Subcutaneous abdominal adipose tissue (tissue), 5 donors: ENCODE data around the gene OR8H2.
"Not testable (repeated sequence)": the region's sequence is repeated elsewhere in the genome, so short reads cannot be mapped to it uniquely, and the experiment has no call there.

ENCODE experiments used
- H3K27ac ChIP-seq: one replicate; pipeline ENCODE4 v1.7.0; 2013; ENCODE audit warnings: low read depth, mild to moderate bottlenecking, inconsistent platforms, low read length, moderate library complexity
- H3K27me3 ChIP-seq, 5 donors: one replicate each; pipeline ENCODE4 v1.7.0; 2013; ENCODE audit warnings: low read length in 5 of 5, inconsistent platforms in 1 of 5; ENCODE audit not compliant: control insufficient read depth in 5 of 5, insufficient read depth in 4 of 5
- H3K36me3 ChIP-seq, 5 donors: one replicate each; pipeline ENCODE4 v1.7.0; 2013; ENCODE audit warnings: low read length in 5 of 5; ENCODE audit not compliant: control insufficient read depth in 5 of 5, insufficient read depth in 5 of 5
- H3K4me1 ChIP-seq, 5 donors: one replicate each; pipeline ENCODE4 v1.7.0; 2013; ENCODE audit warnings: low read length in 5 of 5, mild to moderate bottlenecking in 3 of 5, moderate library complexity in 1 of 5; ENCODE audit not compliant: control insufficient read depth in 5 of 5, insufficient read depth in 5 of 5
- H3K4me3 ChIP-seq, 5 donors: one replicate each; pipeline ENCODE4 v1.7.0; 2013; ENCODE audit warnings: low read length in 5 of 5, low read depth in 1 of 5
- H3K9ac ChIP-seq, 5 donors: one replicate each; pipeline ENCODE4 v1.7.0; 2013; ENCODE audit warnings: low read length in 5 of 5, mild to moderate bottlenecking in 4 of 5, moderate library complexity in 3 of 5
- H3K9me3 ChIP-seq, 5 donors: one replicate each; pipeline ENCODE4 v1.7.0; 2013; ENCODE audit warnings: low read length in 5 of 5; ENCODE audit not compliant: control insufficient read depth in 5 of 5
- donor health status: healthy.
- donor health status: healthy.
- donor health status: healthy.
- donor health status: healthy.
- donor health status: healthy.

Gene OR8H2, protein sequence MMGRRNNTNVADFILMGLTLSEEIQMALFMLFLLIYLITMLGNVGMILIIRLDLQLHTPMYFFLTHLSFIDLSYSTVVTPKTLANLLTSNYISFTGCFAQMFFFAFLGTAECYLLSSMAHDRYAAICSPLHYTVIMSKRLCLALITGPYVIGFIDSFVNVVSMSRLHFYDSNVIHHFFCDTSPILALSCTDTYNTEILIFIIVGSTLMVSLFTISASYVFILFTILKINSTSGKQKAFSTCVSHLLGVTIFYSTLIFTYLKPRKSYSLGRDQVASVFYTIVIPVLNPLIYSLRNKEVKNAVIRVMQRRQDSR

DNA sequence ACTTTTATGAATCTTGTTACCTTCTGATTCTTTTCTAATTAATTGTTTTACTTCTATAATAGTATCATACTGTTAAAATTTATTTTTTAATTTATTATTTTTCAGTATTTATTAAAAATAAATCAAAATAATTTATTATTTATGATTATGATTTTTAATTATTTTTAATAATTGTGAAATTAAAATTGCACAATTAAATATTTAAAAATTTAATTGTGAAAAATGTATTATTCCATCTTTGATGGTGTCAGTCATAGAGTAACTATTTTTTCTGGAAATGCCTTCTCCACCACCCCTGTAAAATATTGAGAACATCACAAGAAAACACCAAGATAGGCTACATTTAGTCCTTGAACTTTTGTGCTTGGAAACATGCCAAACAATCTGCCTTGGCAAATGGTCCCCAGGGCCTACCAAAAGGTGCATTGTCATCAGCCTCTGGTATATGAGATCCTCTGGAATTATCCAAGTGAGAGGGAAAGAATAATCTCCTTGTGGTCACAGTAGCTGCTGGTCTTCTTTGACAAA, at the start of gene OR8H2:
OR8H2 (plus strand) TSS at position 478 of the 528 bp plus-strand sequence. CDS start 1,356 bp downstream, outside the sequence.
- Histone ChIP-seq H3K36me3 (no peaks in the 10 kb centered on the region), H3K9me3 (no peaks in the 10 kb centered on the region)

DNA sequence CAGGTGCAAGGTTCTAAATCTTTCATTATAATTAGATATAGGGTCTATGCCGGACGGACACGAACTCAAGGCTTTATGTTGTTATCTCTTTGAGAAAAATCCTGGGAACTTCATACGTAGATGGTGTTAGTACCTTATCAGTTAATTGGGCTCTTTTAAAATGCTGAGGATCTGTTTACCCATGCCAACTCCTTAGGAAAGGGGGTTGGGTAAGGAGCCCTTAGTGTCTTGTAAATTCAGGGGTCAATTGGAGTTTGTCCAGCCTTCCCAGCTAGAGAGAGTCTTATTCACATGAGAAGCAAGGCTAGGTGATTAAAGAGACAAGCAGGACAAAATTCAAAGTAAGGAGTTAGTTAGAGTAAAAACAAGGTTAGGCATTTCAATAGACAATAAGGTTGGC, 47.1 kb upstream of the OR8H2 start:
- H3K4me1 ChIP-seq, H3K4me3 ChIP-seq, H3K36me3 ChIP-seq, H3K9me3 ChIP-seq, H3K27ac ChIP-seq, H3K27me3 ChIP-seq, H3K9ac ChIP-seq: not testable (repeated sequence)

More for the DNA sequence above, at the start of gene OR8H2:
- Histone ChIP-seq H3K27me3 (no peaks in the 10 kb centered on the region), H3K4me1 (no peaks in the 10 kb centered on the region), H3K4me3 (no peak within 1 kb of the TSS), H3K27ac (no peak within 1 kb of the TSS), H3K9ac (no peak within 1 kb of the TSS)

DNA sequence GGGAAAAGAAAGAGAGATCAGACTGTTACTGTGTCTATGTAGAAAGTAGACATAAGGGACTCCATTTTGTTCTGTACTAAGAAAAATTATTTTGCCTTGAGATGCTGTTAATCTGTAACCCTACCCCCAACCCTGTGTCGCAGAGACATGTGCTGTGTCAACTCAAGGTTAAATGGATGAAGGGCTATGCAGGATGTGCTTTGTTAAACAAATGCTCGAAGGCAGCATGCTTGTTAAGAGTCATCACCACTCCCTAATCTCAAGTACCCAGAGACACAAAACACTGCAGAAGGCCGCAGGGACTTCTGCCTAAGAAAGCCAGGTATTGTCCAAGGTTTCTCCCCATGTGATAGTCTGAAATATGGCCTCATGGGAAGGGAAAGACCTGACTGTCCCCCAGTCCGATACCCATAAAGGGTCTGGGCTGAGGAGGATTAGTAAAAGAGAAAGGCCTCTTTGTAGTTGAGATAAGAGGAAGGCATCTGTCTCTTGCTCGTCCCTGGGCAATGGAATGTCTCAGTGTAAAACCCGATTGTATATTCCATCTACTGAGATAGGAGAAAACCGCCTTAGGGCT, 45.7 kb upstream of the OR8H2 start:
- H3K4me1 ChIP-seq, H3K9ac ChIP-seq, H3K27ac ChIP-seq, H3K36me3 ChIP-seq, H3K27me3 ChIP-seq, H3K9me3 ChIP-seq, H3K4me3 ChIP-seq: not testable (repeated sequence)

DNA sequence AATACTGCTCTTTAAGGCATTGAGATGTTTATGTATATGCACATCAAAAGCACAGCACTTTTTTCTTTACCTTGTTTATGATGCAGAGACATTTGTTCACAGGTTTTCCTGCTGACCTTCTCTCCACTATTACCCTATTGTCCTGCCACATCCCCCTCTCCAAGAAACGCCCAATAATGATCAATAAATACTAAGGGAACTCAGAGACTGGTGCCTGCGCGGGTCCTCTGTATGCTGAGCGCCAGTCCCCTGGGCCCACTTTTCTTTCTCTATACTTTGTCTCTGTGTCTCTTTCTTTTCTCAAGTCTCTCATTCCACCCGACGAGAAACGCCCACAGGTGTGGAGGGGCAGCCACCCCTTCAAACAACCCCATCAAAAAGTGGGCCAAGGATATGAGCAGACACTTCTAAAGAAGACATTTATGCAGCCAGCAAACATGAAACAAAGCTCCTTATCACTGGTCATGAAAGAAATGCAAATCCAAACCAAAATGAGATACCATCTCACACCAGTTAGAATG, 45.2 kb upstream of the OR8H2 start:
- H3K4me3 ChIP-seq, H3K36me3 ChIP-seq, H3K27ac ChIP-seq, H3K9me3 ChIP-seq, H3K9ac ChIP-seq, H3K4me1 ChIP-seq, H3K27me3 ChIP-seq: not testable (repeated sequence)

DNA sequence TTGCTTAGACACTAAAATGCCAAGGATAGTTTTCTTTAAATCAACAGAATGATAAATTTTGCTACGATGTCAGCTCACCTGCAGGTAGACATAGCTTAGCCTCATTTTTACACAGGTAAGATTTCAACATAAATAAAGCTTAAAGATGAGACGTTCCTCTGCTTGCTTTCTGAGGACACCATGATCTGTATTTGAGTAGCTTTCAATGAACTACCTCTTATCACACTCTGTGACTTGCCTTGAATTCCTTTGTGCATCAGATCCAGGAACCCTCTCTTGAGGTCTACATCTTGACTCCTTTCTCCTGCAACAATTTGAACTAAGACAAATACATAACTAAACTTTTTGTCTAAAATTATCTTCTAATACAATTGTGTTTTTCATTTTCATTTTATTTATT, 36.5 kb upstream of the OR8H2 start:
- no peak overlapping the region for H3K9ac ChIP-seq
- H3K27me3 ChIP-seq = no peaks in the 10 kb centered on the region
- no peak overlapping the region for H3K4me3 ChIP-seq
- H3K36me3 ChIP-seq = no peaks in the 10 kb centered on the region
- no peak overlapping the region for H3K27ac ChIP-seq
- no peaks in the 10 kb centered on the region for H3K4me1 ChIP-seq
- no peaks in the 10 kb centered on the region for H3K9me3 ChIP-seq

DNA sequence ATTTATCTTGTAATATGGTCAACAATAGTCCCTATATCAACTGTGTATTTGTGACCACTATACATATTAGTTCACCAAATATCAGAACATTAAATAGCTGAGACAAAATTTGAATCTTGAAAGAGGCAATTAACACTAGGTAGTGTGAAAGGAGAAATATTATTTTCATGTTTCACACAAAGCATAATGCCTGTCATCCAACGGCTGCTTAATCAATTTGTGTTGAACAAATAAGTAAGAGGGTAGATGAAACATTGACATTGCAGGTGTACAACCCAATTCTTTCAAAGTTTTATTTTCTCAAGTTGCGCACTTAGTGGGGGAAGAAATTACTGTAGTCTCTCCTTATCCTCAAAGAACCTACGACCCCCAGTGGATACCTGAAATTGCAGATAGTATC, 13.8 kb upstream of the OR8H2 start:
- no peaks in the 10 kb centered on the region for H3K4me1 ChIP-seq
- no peak overlapping the region for H3K9ac ChIP-seq
- H3K27ac ChIP-seq = no peak overlapping the region
- H3K9me3 ChIP-seq = no peaks in the 10 kb centered on the region
- no peaks in the 10 kb centered on the region for H3K27me3 ChIP-seq
- no peaks in the 10 kb centered on the region for H3K36me3 ChIP-seq
- H3K4me3 ChIP-seq = no peak overlapping the region

DNA sequence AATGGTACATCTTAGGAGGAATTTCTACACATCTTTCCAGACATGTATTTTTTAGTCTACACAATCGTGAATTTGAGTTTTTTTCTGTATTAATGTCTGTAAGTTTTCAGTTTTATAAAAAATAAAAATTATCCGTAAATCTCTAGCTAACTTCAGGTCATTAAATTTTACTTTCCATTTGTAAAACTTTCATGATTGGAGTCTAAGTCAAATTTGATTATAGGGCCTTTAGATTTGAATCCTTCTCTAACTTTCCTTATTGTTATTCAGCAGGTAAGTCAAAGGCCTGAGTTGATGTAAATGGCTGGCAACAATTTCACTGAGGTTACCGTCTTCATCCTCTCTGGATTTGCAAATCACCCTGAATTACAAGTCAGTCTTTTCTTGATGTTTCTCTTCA, 10.5 kb upstream of the OR8H2 start, which contains the start of gene OR8I2:
OR8I2 (plus strand) TSS at position 301 of the 400 bp plus-strand sequence; CDS start at position 301, 0 bp downstream.
- no peaks in the 10 kb centered on the region for H3K27me3 ChIP-seq
- H3K9ac ChIP-seq = no peak within 1 kb of the TSS
- H3K4me1 ChIP-seq = no peaks in the 10 kb centered on the region
- no peak within 1 kb of the TSS for H3K27ac ChIP-seq
- no peaks in the 10 kb centered on the region for H3K36me3 ChIP-seq
- no peaks in the 10 kb centered on the region for H3K9me3 ChIP-seq
- no peak within 1 kb of the TSS for H3K4me3 ChIP-seq

DNA sequence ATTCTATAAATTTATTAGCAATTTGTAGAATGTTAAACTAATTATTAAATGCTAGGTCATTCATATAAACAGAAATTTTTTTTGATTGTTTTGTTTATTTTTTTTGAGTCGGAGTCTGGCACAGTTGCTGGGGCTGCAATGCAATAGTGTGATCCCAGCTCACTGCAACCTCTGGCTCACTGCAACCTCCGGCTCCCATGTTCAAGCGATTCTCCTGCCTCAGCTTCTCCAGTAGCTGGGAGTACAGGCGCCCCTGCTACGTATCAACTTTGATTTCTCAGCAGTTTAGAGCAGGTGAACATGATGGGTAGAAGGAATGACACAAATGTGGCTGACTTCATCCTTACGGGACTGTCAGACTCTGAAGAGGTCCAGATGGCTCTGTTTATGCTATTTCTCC, 18.6 kb downstream of the OR8H2 start, which contains the start of gene OR8H3:
OR8H3 (plus strand) TSS at position 301 of the 400 bp plus-strand sequence; CDS start at position 301, 0 bp downstream.
- H3K9me3 ChIP-seq = no peaks in the 10 kb centered on the region
- H3K36me3 ChIP-seq = no peaks in the 10 kb centered on the region
- no peaks in the 10 kb centered on the region for H3K27me3 ChIP-seq
- no peak within 1 kb of the TSS for H3K4me3 ChIP-seq
- H3K4me1 ChIP-seq = no peaks in the 10 kb centered on the region
- no peak within 1 kb of the TSS for H3K27ac ChIP-seq
- H3K9ac ChIP-seq = no peak within 1 kb of the TSS

DNA sequence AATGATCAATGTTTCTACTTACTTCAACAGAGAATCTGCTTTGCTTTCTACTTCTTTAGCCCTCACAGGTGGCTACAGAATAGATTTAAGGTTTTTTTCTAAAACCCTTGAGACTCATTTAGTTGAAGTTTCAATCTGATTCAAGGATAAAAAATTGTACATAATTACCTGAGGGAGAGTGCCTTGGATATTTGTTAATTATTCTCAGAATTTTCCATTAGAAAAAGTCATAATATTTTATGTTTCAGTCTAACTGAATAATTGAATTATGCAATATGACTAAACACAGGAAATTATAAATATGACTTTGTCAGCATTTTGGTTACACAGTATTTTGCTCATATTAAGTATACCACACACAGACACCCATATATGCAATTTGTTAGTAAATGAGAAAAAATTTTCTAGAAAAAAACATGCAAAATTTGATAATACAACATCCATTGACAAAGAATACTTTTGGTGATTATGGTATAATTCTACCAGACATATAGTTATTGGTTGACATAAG, 36.7 kb downstream of the OR8H2 start, which contains the start of gene OR8J3:
OR8J3 (minus strand) TSS at position 51 of the 511 bp plus-strand sequence. CDS start 2,483 bp downstream, outside the sequence.
- H3K36me3 ChIP-seq = no peaks in the 10 kb centered on the region
- H3K9ac ChIP-seq = no peak within 1 kb of the TSS
- H3K4me3 ChIP-seq = no peak within 1 kb of the TSS
- H3K27ac ChIP-seq = no peak within 1 kb of the TSS
- H3K27me3 ChIP-seq = no peaks in the 10 kb centered on the region
- H3K4me1 ChIP-seq = no peaks in the 10 kb centered on the region
- peaks cover 0 to 2% (median 0%) of the 10 kb centered on the region in 5 donors for H3K9me3 ChIP-seq

DNA sequence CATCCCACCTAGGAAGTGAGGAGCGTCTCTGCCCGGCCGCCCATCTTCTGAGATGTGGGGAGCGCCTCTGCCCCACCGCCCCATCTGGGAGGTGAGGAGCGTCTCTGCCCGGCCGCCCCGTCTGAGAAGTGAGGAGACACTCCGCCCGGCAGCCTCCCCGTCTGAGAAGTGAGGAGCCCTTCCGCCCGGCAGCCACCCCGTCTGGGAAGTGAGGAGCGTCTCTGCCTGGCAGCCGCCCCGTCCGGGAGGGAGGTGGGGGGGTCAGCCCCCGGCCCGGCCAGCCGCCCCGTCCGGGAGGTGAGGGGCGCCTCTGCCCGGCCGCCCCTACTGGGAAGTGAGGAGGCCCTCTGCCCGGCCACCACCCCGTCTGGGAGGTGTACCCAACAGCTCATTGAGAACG, 40.2 kb downstream of the OR8H2 start:
- H3K9ac ChIP-seq, H3K4me3 ChIP-seq, H3K27ac ChIP-seq, H3K36me3 ChIP-seq, H3K27me3 ChIP-seq, H3K9me3 ChIP-seq, H3K4me1 ChIP-seq: not testable (repeated sequence)
